Measurements from ENCODE around the gene MAPKAPK5. TPM values are rescaled to one million over a fixed set of nuclear protein-coding genes. Genes with fewer than 3 reads are reported as not detected.

The MAPKAPK5 gene
- total and polyA plus RNA-seq, 2 donors from 2014 or later = 20.5 to 45.7 TPM

GRCh38 chr12:111838353-111838752 lies 3.7 kb upstream of the MAPKAPK5 start:
- intact Hi-C loops (cut with DNase I) = no loop called here
- Histone ChIP-seq H3K36me3 (ENCODE audit: control insufficient read depth in 2 of 3, insufficient read depth in 3 of 3, low read length in 3 of 3) (no peaks in the 10 kb centered on the region), H3K4me1 (ENCODE audit: control insufficient read depth in 2 of 3, insufficient read depth in 2 of 3, low read depth in 1 of 3, low read length in 3 of 3) (peaks cover 0 to 18% (median 0%) of the 10 kb centered on the region in 3 donors), H3K9me3 (ENCODE audit: control insufficient read depth in 2 of 3, insufficient read depth in 1 of 3, low read length in 3 of 3) (no peaks in the 10 kb centered on the region), H3K27ac (ENCODE audit: low read depth in 2 of 2, low read length in 2 of 2) (no peak overlapping the region), H3K4me3 (ENCODE audit: low read length in 3 of 3) (no peak overlapping the region), H3K9ac (ENCODE audit: low read length in 3 of 3) (no peak overlapping the region), H3K27me3 (ENCODE audit: control insufficient read depth, insufficient read depth, low read length) (no peaks in the 10 kb centered on the region)
- no peak for TF ChIP-seq CTCF (IDR thresholded peaks at IDR 0.05; ENCODE audit: borderline replicate concordance, extremely low read depth, insufficient read depth)
- DNase-seq (no peak), FAIRE-seq (no peak)

DNA sequence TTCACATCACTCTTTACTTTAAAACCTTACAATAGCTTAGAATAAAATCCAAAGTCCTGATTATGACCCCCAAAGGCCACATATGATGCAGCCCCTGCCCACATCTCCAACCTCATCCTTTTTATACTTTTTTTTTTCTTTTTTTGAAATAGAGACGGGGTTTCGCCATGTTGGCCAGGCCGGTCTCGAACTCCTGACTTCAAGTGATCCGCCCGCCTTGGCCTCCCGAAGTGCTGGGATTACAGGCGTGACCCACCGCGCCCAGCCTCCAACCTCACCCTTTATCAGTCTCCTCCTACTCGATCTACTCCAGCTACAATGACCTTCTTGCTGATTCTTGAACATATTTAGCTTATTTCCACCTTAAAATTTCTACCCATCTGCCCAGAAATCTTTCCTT lies 1.2 kb upstream of the MAPKAPK5 start:
- Histone ChIP-seq H3K36me3 (ENCODE audit: control insufficient read depth in 2 of 3, insufficient read depth in 3 of 3, low read length in 3 of 3) (no peaks in the 10 kb centered on the region), H3K27me3 (ENCODE audit: control insufficient read depth, insufficient read depth, low read length) (no peaks in the 10 kb centered on the region), H3K4me3 (ENCODE audit: low read length in 3 of 3) (peak overlapping the region; percentile 81 to 100 (median 96)), H3K9ac (ENCODE audit: low read length in 3 of 3) (peak overlapping the region; percentile 77 to 100 (median 82)), H3K9me3 (ENCODE audit: control insufficient read depth in 2 of 3, insufficient read depth in 1 of 3, low read length in 3 of 3) (no peaks in the 10 kb centered on the region), H3K4me1 (ENCODE audit: control insufficient read depth in 2 of 3, insufficient read depth in 2 of 3, low read depth in 1 of 3, low read length in 3 of 3) (peaks cover 0 to 26% (median 6%) of the 10 kb centered on the region in 3 donors), H3K27ac (ENCODE audit: low read depth in 2 of 2, low read length in 2 of 2) (peak overlapping the region in 1 of 2 donors; percentile 97)
- FAIRE-seq (no peak), DNase-seq (no peak)
- intact Hi-C loops (cut with DNase I) = no loop called here
- TF ChIP-seq CTCF (IDR thresholded peaks at IDR 0.05; ENCODE audit: borderline replicate concordance, extremely low read depth, insufficient read depth) = no peak

GRCh38 chr12:111841236-111841749 lies 735 bp upstream of the MAPKAPK5 start:
- Histone ChIP-seq H3K9me3 (ENCODE audit: control insufficient read depth in 2 of 3, insufficient read depth in 1 of 3, low read length in 3 of 3) (no peaks in the 10 kb centered on the region), H3K4me3 (ENCODE audit: low read length in 3 of 3) (peak overlapping the region; percentile 81 to 100 (median 96)), H3K36me3 (ENCODE audit: control insufficient read depth in 2 of 3, insufficient read depth in 3 of 3, low read length in 3 of 3) (no peaks in the 10 kb centered on the region), H3K9ac (ENCODE audit: low read length in 3 of 3) (peak overlapping the region; percentile 77 to 100 (median 82)), H3K27me3 (ENCODE audit: control insufficient read depth, insufficient read depth, low read length) (no peaks in the 10 kb centered on the region), H3K27ac (ENCODE audit: low read depth in 2 of 2, low read length in 2 of 2) (peak overlapping the region; percentile 68 to 97), H3K4me1 (ENCODE audit: control insufficient read depth in 2 of 3, insufficient read depth in 2 of 3, low read depth in 1 of 3, low read length in 3 of 3) (peaks cover 0 to 26% (median 6%) of the 10 kb centered on the region in 3 donors)
- FAIRE-seq (no peak), DNase-seq (peak in 1 of 5 donors; percentile 12)
- intact Hi-C loops (cut with DNase I) = no loop called here
- TF ChIP-seq CTCF (IDR thresholded peaks at IDR 0.05; ENCODE audit: borderline replicate concordance, extremely low read depth, insufficient read depth) = no peak

Data from kidney (tissue), 14 donors.